Measurements from ENCODE around the gene AMOT. TPM values are rescaled to one million over a fixed set of nuclear protein-coding genes. Genes with fewer than 3 reads are reported as not detected.

Gene AMOT
- total and polyA plus RNA-seq, 10 of the 15 experiments (the other 5 are each of a cell fraction or from before 2014, with no cell fraction given): 0.92 to 14.5 (median 2.9) TPM

GRCh38 chrX:112866175-112866574 is 25.5 kb upstream of the AMOT start:
- CTCF ChIA-PET: no interaction called here
- WGBS (ENCODE audit: insufficient coverage, insufficient replicate concordance, low lambda C conversion rate, missing lambda C conversion rate): 5% methylated on average over 1 of the region's 1 CpG
- no TSS peak for BruUV-seq (replicated peaks)
- Histone ChIP-seq H3K79me2 (ENCODE audit: control insufficient read depth, insufficient read depth, low read length) (no peaks in the 10 kb centered on the region), H3K4me1 (ENCODE audit: control insufficient read depth, insufficient read depth, low read length) (no peaks in the 10 kb centered on the region), H4K20me1 (ENCODE audit: control insufficient read depth, insufficient read depth) (no peaks in the 10 kb centered on the region), H3K4me3 (no peak overlapping the region), H3K4me2 (ENCODE audit: control insufficient read depth, insufficient read depth) (no peak overlapping the region), H3K27me3 (replicated peaks in 1 of 2; ENCODE audit: control insufficient read depth in 2 of 2, insufficient read depth in 2 of 2, low read length in 1 of 2) (no peaks in the 10 kb centered on the region), H3K9me3 (replicated peaks; ENCODE audit: control insufficient read depth, insufficient read depth, low read length) (no peaks in the 10 kb centered on the region), H3K36me3 (ENCODE audit: control insufficient read depth in 2 of 2, insufficient read depth in 2 of 2, low read length in 1 of 2) (no peaks in the 10 kb centered on the region), H3K9ac (ENCODE audit: control insufficient read depth, insufficient read depth, low read length) (no peak overlapping the region), H2AFZ (ENCODE audit: control insufficient read depth, low read depth, low read length) (no peak overlapping the region), H3K27ac (ENCODE audit: control insufficient read depth, insufficient read depth) (no peak overlapping the region)
- intact Hi-C loops (cut with micrococcal nuclease; ENCODE audit: unreplicated experiment): no loop called here
- in situ Hi-C loops (cut with MboI): no loop called here
- SMC1A ChIA-PET (ENCODE audit: uncharacterized antibody, unreplicated experiment): interaction anchor here (0.6 kb wide), 1 partner anchor 136 kb away, joined by 3 read pairs; no protein-coding TSS in a partner anchor
- FAIRE-seq (no peak), DNase-seq (ENCODE audit: low read depth, low spot score) (no peak), ATAC-seq (no peak)
- no peak for TF ChIP-seq CUX1 (IDR thresholded peaks at IDR 0.05; ENCODE audit: insufficient replicate concordance, low read depth, low read length)
- POLR2A ChIA-PET: no interaction called here
- RAD21 ChIA-PET (ENCODE audit: unreplicated experiment): no interaction called here
